GM19455 (cell line): ENCODE results near the gene P3R3URF.
A peak's percentile ranks its signal among the peaks of the same experiment; 100 is the strongest.

Source experiments
- ATAC-seq: cut with Tn5 transposase; IDR thresholded peaks from one replicate; pipeline ENCODE4 v1.9.1; 2021; ENCODE audit not compliant: unreplicated experiment

P3R3URF gene

DNA sequence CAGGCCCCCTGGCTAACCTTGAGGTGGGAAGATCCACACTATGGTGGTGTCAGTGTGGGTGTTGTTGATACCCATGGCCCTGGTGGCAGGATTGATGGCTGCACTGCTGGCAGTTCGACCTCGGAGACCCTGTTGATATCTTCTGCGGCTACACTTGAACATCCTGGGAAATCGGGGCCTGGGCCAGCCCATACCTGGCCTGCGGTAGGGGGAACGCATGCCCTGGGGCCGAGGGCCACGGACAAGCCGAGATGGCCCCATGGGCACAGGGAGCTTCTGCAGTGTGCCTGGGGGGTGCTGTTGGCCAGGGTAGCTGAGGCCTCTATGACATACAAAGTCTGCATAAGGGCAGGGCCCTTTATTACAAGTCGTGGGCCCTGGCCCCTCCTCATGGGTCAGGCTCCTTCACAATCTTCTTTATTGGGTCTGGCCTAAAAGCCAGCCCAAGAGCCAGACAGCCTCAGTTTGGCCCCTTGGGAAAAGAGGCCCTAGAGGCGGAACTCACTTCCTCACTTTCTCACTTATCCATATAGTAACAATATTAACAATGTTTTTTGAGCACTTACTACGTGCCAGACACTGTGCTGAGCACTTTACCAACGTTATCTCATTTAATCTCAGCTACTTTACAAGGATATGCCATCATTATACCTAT lies at the start of gene P3R3URF:
Gene P3R3URF, minus strand, starts transcription at position 278 of the 655 bp plus-strand sequence. Its CDS starts 17 bp downstream, at position 261.
- ATAC-seq = no peak

- no peak for ATAC-seq
Observed at GRCh38 chr1:46224966-46225365, 48.7 kb upstream of the P3R3URF start.

GRCh38 chr1:46223472-46223943 lies 47.2 kb upstream of the P3R3URF start:
- ATAC-seq = peak; percentile 87

DNA sequence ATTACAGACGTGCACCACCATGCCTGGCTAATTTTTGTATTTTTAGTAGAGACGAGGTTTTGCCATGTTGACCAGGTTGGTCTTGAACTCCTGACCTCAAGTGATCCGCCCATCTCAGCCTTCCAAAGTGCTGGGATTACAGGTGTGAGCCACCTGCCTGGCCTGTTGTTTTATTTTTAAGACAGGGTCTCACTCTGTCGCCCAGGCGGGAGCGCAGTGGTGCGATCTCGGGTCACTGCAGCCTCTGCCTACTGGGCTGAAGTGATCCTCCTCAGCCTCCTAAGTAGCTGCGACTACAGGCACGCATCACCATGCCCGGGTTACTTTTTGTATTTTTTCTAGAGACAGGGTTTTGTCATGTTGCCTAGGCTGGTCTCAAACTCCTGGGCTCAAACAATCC lies 46.8 kb upstream of the P3R3URF start:
- ATAC-seq = peak; percentile 33

DNA sequence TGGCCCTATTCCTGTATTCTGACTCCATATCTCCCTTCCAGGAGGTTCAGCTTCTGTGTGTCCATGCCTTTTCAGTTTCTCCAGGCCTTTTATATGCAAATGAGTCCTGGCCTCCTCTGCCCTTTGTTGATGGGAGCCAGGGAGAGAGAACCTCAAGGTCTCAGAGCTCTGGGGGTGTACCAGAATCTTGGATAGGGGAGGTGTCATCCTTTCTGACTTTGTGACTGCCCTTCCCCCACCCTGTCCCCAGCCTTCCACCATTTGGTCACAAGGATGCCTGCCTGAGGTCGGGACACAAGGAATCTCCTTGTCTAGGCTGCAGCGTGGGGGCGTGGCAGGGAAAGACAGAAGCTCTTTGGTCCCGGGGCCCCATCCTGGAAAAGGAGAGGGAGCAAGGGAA lies 45.5 kb upstream of the P3R3URF start:
- ATAC-seq = no peak

GRCh38 chr1:46220808-46221207 lies 44.5 kb upstream of the P3R3URF start:
- no peak for ATAC-seq

DNA sequence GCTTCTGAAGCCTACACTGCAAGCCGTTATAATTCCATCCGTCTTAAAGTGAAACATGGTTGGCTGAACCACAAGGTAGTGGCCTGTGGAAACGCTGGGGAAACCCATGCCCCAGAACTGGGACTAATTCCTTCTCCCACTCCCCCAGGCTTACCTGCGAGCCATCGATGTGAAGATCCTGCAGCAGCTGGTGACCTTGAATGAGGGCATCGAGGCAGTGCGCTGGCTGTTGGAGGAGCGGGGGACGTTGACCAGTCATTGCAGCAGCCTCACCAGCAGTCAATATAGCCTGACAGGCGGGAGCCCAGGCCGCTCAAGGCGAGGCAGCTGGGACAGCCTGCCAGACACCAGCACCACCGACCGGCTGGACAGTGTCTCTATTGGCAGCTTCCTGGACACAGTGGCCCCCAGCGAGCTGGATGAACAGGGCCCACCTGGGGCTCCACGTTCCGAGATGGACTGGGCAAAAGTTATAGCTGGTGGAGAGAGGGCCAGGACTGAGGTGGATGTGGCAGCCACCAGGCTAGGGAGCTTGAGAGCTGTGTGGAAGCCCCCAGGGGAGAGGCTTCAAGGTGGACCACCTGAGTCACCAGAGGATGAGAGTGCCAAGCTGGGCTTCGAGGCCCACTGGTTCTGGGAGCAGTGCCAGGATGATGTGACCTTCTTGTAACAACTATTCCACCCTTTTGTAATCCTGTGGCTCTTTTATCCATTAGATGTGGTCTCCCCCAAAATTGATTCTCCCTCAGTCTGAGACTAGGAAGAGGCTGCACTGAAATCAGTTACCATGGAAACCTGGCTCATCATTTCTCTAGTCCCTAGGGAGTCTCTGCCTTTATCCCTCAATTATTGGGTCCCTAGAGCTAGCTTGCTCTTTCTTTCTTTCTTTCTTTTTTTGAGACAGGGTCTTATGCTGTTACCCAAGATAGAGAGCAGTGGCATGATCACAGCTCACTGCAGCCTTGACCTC lies 43.5 kb upstream of the P3R3URF start:
- no peak for ATAC-seq

GRCh38 chr1:46218443-46218842 lies 42.2 kb upstream of the P3R3URF start:
- no peak for ATAC-seq

DNA sequence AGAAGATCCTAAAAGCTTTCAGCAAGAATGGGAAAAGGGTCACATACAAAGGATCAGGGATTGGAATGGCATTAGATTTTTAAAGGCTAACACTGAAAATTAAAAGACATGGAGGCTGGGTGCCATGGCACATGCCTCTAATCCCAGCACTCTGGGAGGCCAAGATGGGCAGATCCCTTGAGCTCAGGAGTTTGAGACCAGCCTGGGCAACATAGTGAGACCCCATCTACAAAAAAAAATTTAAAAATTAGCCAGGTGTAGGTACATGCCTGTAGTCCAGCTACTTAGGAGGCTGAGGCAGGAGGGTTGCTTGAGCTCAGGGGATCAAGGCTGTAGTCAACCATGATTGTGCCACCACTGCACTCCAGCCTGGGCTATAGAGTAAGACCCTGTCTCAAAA lies 39.2 kb upstream of the P3R3URF start:
- no peak for ATAC-seq

DNA sequence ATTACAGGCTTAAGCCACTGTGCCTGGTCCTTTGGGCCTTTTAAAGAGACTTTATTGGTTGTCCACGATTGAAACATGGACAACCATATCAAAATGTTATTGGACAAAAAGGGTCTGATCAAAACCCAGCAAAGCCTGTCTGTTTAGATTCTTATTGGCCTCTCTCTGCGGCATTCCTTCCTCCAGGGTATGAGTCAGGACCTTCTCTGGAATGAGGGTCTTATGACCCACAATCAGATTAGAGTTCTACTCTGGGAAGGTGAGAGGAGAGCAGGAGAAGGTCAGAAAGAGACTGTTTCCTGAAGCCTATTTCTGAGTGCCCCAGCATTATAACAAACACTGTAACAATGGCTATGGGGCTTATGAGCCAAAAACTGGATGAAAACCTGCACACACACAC lies 34.8 kb upstream of the P3R3URF start:
- ATAC-seq = no peak

GRCh38 chr1:46210561-46210960 lies 34.3 kb upstream of the P3R3URF start:
- no peak for ATAC-seq

DNA sequence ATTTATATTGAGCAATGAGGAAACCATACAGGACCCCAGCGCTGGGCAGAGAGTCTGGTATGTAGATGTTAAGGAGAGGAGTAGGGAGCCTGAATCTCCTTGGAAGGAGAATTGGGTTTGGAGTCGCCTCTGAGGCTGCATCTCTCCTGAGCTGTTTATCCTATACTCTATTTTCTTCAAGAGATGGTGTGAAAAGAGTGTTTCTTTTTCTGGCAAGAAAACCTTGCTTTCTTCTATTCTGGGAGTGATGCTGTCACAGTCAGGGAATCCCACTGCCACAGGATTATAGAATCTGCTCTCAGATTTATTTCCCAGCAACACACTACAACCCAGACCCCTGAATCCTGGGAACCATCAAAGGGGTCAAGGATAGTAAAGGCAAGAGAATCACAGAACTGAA lies 30.1 kb upstream of the P3R3URF start:
- ATAC-seq = no peak

DNA sequence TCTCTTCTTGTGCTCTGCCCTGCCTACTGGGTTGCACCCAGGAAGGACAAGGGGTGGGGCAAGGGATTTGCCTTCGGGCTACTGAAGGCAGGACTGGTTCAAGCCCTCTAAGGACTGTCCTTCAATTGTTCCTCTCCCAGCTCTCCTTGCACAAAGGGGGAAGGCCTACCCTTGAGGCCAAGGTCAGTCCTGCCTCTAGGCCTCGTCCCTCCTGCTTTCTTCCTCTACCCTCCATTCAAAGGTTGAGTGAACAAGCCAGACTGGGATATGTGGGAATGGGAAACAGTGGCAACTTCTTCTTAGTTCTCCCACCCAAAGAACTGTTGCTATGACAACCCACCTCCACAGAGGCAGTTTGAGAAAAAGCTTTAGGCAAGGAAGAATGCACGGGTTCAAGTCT lies 29.5 kb upstream of the P3R3URF start:
- no peak for ATAC-seq

GRCh38 chr1:46205141-46205540 lies 28.9 kb upstream of the P3R3URF start:
- ATAC-seq = no peak

- no peak for ATAC-seq
Observed at GRCh38 chr1:46204406-46204742, 28.1 kb upstream of the P3R3URF start.

- no peak for ATAC-seq
Observed at GRCh38 chr1:46203738-46204405, 27.6 kb upstream of the P3R3URF start.

- ATAC-seq = no peak
Observed at GRCh38 chr1:46199233-46199749, 23.0 kb upstream of the P3R3URF start.

- ATAC-seq = peak; percentile 93
Observed at GRCh38 chr1:46197964-46198811, 21.9 kb upstream of the P3R3URF start, which contains the start of gene POMGNT1. Gene POMGNT1, minus strand, starts transcription at chr1:46198434. Its CDS starts 613 bp downstream, at chr1:46197821.

DNA sequence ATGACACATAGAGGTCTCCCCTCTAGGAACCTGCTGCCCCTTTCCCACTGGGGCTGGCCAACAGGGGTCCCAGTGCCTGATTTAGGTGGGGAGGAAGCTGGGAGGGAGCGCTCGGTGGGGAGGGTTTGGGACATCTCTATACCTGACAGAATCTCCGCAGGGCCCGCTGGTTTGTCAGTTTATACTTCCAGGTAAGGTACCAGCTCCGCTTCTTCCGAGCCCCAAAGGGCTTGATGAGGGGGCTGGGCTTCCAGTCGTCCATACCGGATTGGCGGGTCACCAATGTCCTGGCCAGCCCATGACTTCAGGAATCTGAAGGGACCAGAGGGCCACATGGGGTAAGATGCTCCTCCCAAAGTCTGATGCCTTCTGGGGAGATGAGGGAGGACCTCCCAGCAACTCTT lies 21.3 kb upstream of the P3R3URF start:
- ATAC-seq = no peak

- no peak for ATAC-seq
Observed at GRCh38 chr1:46196609-46197008, 20.3 kb upstream of the P3R3URF start.
